GM10266 (cell line): ENCODE measurements around the gene ITGBL1.

Source experiments
- DNase-seq: peaks from one replicate; pipeline ENCODE4 v3.0.0; 2012; ENCODE audit errors: extremely low spot score
- CTCF ChIP-seq: IDR thresholded peaks from 2 replicates; pipeline ENCODE4 v1.5.1; 2012; ENCODE audit warnings: mild to moderate bottlenecking, low read depth; ENCODE audit not compliant: control insufficient read depth, insufficient read depth; ENCODE audit errors: missing control alignments

ITGBL1 gene

GRCh38 chr13:101490406-101491015 lies 38.0 kb downstream of the ITGBL1 start:
- no peak for TF ChIP-seq CTCF
- no peak for DNase-seq

- no peak for TF ChIP-seq CTCF
- no peak for DNase-seq
Observed at GRCh38 chr13:101492251-101492910, 39.9 kb downstream of the ITGBL1 start.

DNA sequence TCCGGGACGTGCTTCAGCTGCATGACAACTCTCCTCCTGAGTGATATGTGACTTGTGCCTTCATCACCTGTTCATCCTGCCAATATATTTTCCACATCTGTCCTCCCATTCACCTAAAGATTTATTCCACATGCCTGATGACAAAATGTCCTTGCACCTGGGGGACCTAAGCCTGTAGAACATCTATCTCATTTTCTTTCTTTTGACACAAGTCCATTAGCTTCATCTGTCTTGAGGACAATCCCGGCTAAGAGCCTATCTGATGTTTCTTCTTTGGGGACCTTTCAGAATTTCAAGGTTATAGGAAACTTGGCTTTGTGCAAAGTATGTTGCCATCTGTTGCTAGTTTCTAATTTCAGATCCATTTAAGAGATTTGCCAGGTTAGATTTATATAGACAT lies 41.1 kb downstream of the ITGBL1 start:
- DNase-seq, result no peak
- no peak for TF ChIP-seq CTCF

DNA sequence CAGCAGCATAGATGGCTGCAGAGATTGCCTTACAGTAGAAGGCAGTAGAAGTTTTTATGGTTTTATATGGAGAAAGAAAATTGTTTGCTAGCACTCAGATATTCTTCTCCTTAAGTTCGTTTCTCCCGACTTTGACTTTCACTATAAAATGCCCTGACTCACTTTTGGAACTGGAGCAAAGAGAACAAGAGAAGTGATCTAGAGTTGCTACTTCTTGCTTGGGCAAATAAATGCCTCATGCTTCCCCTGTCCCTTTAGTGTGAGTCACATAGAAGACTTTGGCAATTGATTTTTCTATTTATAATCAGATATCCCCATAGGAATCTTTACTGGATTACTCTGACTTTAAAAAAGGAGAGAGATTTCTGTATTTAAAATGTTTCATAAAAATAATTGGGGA lies 46.9 kb downstream of the ITGBL1 start:
- no peak for TF ChIP-seq CTCF
- no peak for DNase-seq

DNA sequence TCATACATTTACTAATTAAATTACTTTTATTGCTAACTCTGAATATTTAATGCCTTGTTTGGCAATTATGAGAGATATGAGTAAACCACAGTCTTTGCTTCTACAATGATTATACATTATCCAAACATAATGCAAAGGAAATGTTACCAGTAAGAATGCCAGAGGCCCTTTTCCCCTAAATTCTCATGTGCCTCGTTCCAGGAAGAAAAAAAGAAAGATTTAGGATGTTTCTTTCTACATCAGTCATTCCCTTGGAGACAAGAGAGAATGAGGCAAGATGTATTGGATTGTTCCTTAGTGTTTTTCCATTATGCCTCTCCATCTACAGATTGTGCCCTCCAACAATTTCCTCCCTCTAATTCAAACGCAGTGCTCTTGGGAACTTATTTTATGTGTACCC lies 50.1 kb downstream of the ITGBL1 start:
- DNase-seq, result no peak
- no peak for TF ChIP-seq CTCF

- no peak for TF ChIP-seq CTCF
- DNase-seq, result no peak
Observed at GRCh38 chr13:101511161-101511560, 58.7 kb downstream of the ITGBL1 start.

- no peak for DNase-seq
- TF ChIP-seq CTCF, result no peak
Observed at GRCh38 chr13:101511766-101512165, 59.3 kb downstream of the ITGBL1 start.
